SW 1271 (cell line): ENCODE measurements around the gene C14orf39.
"Not testable (repeated sequence)": the region's sequence is repeated elsewhere in the genome, so short reads cannot be mapped to it uniquely, and the experiment has no call there.

ENCODE experiments used
- DNase-seq, 2 experiments: peaks; one replicate each; lab custom pipeline; 2025; lab: John Stamatoyannopoulos, UW

C14orf39 gene

DNA sequence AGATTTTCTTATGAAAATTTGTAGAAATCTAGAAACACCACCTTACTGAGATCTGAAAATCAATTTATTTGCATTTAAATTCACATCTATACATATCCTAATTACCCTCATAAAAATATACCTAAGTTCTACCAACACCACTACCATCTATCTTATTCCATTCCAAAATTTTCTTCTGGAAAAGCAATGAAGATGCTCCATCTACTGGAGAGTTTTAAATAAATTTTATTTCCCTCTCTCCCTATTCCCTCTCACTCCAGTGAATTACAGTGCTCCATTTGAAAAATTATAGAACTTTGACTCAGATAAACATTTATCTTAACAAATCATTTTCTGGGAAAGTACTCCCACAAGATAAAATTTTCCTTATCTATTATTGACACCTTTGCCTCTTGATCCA, 2.3 kb upstream of the C14orf39 start:
- peak in 1 of 2 experiments; percentile 17 for DNase-seq

GRCh38 chr14:60487211-60487610, 1.3 kb upstream of the C14orf39 start:
- DNase-seq = no peak

GRCh38 chr14:60485057-60485597, 736 bp downstream of the C14orf39 start:
- DNase-seq = no peak

GRCh38 chr14:60482743-60483142, 3.1 kb downstream of the C14orf39 start:
- DNase-seq = peak; percentile 3 to 22

DNA sequence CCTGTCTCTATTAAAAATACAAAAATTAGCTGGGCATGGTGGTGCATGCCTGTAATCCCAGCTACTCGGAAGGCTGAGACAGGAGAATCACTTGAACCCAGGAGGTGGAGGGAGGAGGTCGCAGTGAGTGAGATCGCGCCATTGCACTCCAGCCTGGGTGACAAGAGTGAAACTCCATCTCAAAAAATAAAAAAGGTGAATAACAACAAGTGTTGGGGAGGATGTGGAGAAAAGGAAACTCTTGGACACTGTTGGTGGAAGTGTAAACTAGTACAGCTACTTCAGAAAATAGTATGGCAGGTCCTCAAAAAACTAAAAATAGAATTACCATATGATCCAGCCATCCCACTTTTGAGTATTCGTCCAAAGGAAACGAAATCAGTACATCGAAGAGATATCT, 5.6 kb downstream of the C14orf39 start:
- DNase-seq = not testable (repeated sequence)

DNA sequence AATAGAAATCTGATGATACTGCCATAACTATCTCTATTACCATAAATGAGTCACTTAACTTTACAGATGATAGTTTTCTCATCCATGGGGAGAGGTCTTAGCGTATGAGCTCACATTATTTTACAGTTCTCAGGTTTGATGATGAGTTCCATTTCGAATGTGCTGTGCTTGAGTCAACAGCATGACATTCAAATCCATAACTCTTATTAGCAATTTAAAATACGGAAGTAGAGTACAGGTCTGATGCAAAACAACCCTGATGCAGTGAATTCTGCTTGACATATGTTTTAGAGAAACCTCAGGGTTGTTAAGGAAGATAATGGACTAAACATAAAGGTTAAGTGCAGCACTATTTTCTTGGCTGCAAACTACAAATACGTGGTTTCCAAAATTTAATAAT, 30.0 kb downstream of the C14orf39 start:
- DNase-seq = no peak

DNA sequence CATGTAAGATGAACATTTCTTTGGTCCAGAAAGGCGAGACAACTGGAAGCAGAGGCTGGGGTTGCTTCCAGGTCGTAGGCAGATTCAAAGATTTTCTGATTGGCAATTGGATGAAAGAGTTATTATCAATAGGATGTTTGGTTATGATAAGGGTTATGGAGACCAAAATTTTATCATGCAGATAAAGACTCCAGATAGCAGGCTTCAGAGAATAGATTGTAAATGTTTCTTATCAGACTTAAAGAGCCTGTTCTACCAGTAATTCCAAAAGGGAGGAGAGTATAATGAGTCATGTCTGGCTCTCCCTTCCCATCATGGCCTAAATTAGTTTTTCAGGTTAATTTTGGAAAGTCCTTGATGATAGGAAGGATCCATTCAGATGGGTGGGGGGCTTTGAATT, 55.6 kb downstream of the C14orf39 start:
- DNase-seq = no peak

- DNase-seq = no peak
Measured at GRCh38 chr14:60420050-60420449, 65.8 kb downstream of the C14orf39 start.

DNA sequence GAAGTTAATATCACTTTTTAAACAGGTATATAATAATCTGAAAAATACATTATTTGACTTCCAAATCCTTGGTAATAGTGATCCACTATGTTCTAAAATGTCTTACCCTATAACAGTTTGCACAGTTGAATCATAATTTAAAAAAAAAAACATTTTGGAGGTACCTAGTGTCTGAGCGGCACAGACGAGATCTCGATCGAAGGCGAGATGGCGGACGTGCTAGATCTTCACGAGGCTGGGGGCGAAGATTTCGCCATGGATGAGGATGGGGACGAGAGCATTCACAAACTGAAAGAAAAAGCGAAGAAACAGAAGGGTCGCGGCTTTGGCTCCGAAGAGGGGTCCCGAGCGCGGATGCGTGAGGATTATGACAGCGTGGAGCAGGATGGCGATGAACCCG, 88.3 kb downstream of the C14orf39 start:
- not testable (repeated sequence) for DNase-seq

DNA sequence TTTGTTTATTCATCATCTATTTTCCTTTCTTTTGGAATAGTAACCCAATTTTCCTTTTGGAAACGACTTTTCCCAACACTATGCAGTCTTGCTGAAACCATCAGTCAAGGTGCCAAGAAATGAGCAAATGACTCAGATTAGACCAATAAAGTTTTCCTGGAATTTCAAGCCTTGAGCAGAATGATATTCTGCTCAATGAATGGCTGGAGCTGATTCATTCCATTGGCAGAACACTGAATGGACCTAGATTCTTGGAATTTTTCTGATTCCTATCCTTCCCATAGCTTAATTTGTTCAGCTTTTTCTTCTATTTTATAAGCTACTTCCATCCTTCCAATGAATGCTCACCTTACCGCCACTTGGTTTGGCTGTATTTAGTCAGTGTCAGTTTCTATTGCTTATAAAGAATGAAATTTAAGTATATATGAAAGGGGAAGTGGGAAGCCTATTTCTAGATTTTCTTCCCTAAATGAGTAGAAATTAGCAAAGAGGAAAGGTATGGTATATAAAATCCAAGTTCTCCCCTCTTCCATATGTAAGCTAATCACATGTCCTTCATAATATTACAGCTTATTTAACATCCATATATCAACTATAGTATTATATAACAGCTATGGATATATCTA, 89.0 kb downstream of the C14orf39 start:
- DNase-seq = no peak
